ENCODE results near the gene LGI2. TPM values are rescaled to one million over a fixed set of nuclear protein-coding genes. Genes with fewer than 3 reads are reported as not detected.

The LGI2 gene
- total and polyA plus RNA-seq, 2 of the 8 experiments (the other 6 are each of a cell fraction or from before 2014, with no cell fraction given) = 2.3 to 4.0 TPM

DNA sequence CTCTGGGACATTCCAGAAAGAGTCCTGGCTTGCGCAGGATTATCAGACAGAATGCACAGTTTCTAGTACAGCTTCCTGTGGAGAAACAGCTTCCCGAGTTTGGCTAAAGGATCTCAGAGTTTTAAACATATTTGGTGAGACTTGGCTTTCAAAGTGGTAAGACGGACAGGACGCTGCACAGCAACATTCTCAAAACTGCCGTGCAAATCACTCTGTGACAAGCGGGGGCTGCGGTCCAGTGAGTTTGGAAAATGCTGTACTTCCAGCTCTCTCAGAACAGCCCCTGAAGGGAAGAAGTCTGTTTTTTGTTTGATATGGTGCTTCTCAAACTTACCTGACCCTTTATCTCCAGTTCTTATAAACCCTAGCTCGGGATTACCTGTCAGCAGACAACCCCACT, 18.1 kb downstream of the LGI2 start:
- no peak overlapping the region for H4K8ac ChIP-seq (ENCODE audit: extremely low read depth, insufficient read depth, low read length)
- no peak overlapping the region for H2BK120ac ChIP-seq (replicated peaks; ENCODE audit: low read depth, low read length)
- WGBS, 2 experiments (ENCODE audit: extremely low coverage in 1 of 2, insufficient coverage in 1 of 2, insufficient read length in 1 of 2, insufficient replicate concordance in 2 of 2, low coverage in 1 of 2, low lambda C conversion rate in 2 of 2, missing lambda C conversion rate in 1 of 2) = 87% methylated on average over 8 of the region's 8 CpGs; no CpG with 5 or more reads in 1 of the 2 experiments
- no peak overlapping the region for H3K4ac ChIP-seq (replicated peaks; ENCODE audit: insufficient read length, low read depth, low read length)
- H2BK20ac ChIP-seq (ENCODE audit: low read length) = no peak overlapping the region
- H2BK12ac ChIP-seq (ENCODE audit: low read depth, low read length) = no peak overlapping the region
- no peaks in the 10 kb centered on the region for H3K9me3 ChIP-seq (ENCODE audit: insufficient read depth in 2 of 2, low read depth in 1 of 2, low read length in 1 of 2)
- no peaks in the 10 kb centered on the region for H3K79me2 ChIP-seq (ENCODE audit: control insufficient read depth in 1 of 2, insufficient read depth in 2 of 2, low read length in 2 of 2)
- H3K18ac ChIP-seq (ENCODE audit: extremely low read depth, low read length) = no peak overlapping the region
- no peak overlapping the region for H2AFZ ChIP-seq (ENCODE audit: low read length)
- no peak overlapping the region for H3K56ac ChIP-seq (replicated peaks; ENCODE audit: insufficient read length, low read depth, low read length)
- ChIA-PET POLR2A (ENCODE audit: partially characterized antibody) (no interaction called here), CTCF (ENCODE audit: partially characterized antibody) (interaction anchor here (1.0 to 1.3 kb wide), 2 partner anchors 19 to 32 kb away, joined by 3 to 5 read pairs; no protein-coding TSS in a partner anchor)
- H2BK5ac ChIP-seq (ENCODE audit: low read depth, low read length) = no peak overlapping the region
- H3K79me1 ChIP-seq (ENCODE audit: low read depth, low read length) = no peaks in the 10 kb centered on the region
- DNase-seq (ENCODE audit: low read depth in 1 of 2, low spot score in 2 of 2) (no peak), FAIRE-seq (no peak)
- no peak overlapping the region for H4K5ac ChIP-seq (ENCODE audit: insufficient read length, low read depth, low read length)
- no peaks in the 10 kb centered on the region for H3K36me3 ChIP-seq (ENCODE audit: control insufficient read depth in 2 of 4, insufficient read depth in 4 of 4, low read length in 3 of 4)
- H3K9ac ChIP-seq (replicated peaks in 1 of 4; ENCODE audit: extremely low read depth in 1 of 4, low read depth in 3 of 4, low read length in 3 of 4) = no peak overlapping the region
- H3K23ac ChIP-seq (ENCODE audit: insufficient read length) = no peak overlapping the region
- peaks cover 0 to 2% of the 10 kb centered on the region in 2 experiments for H4K20me1 ChIP-seq (replicated peaks in 1 of 2; ENCODE audit: control insufficient read depth in 1 of 2, insufficient read depth in 2 of 2, low read length in 2 of 2)
- H2AK5ac ChIP-seq (ENCODE audit: low read depth, low read length) = no peak overlapping the region
- H3K14ac ChIP-seq (ENCODE audit: insufficient read length) = no peak overlapping the region
- no peaks in the 10 kb centered on the region for H3K23me2 ChIP-seq (ENCODE audit: low read depth, low read length)
- no peak overlapping the region for H3K4me2 ChIP-seq (ENCODE audit: insufficient read depth in 1 of 2, low read depth in 2 of 2, low read length in 2 of 2)
- H3K4me3 ChIP-seq (ENCODE audit: extremely low read depth in 1 of 4, insufficient read depth in 2 of 4, low read depth in 3 of 4, low read length in 4 of 4) = no peak overlapping the region
- H4K91ac ChIP-seq (replicated peaks; ENCODE audit: insufficient read length, low read length) = no peak overlapping the region
- peaks cover 0 to 2% (median 0%) of the 10 kb centered on the region in 4 experiments; a peak in 1 of 7 replicates for H3K27me3 ChIP-seq (replicated peaks in 1 of 4; ENCODE audit: control insufficient read depth in 3 of 4, extremely low read depth in 1 of 4, insufficient read depth in 3 of 4, low read length in 3 of 4)
- H3K4me1 ChIP-seq (replicated peaks in 1 of 4; ENCODE audit: control insufficient read depth in 3 of 4, insufficient read depth in 4 of 4, low read length in 3 of 4) = no peaks in the 10 kb centered on the region
- H2BK15ac ChIP-seq (ENCODE audit: low read length) = no peak overlapping the region
- no peak overlapping the region for H3K27ac ChIP-seq (ENCODE audit: low read depth, low read length)

All from H1 (cell line).